HL-60 (cell line): Measurements from ENCODE around the gene ZFHX3.

Experiments
- DNase-seq, 2 experiments: peaks; one replicate each; pipeline ENCODE4 v3.0.0-alpha.2; 2010 to 2020; ENCODE audit warnings: low read depth in 1 of 2, low spot score in 1 of 2
- H3K27ac ChIP-seq: fragments of 250-450 bp; sonication (Bioruptor Pico); replicated peaks from 2 replicates; pipeline ENCODE4 v1.5.1; 2020; ENCODE audit warnings: mild to moderate bottlenecking, moderate library complexity
- H3K27me3 ChIP-seq: fragments of 250-450 bp; sonication (Bioruptor Pico); 2 replicates; pipeline ENCODE4 v1.5.1; 2021; ENCODE audit warnings: mild to moderate bottlenecking, moderate library complexity; ENCODE audit not compliant: insufficient read depth, poor library complexity, severe bottlenecking
- H3K4me3 ChIP-seq: replicated peaks from 2 replicates; pipeline ENCODE4 v1.5.1; 2011; ENCODE audit warnings: mild to moderate bottlenecking, control low read depth, low read length; ENCODE audit not compliant: insufficient read depth
- CTCF ChIP-seq: IDR thresholded peaks from one replicate; pipeline ENCODE4 v1.5.1; 2011; ENCODE audit warnings: low read length, control low read depth, inconsistent platforms; ENCODE audit not compliant: insufficient read depth
- GABPA ChIP-seq: IDR thresholded peaks from 2 replicates; pipeline ENCODE4 v1.6.1; 2012; ENCODE audit warnings: low read depth
- POLR2AphosphoS5 ChIP-seq: IDR thresholded peaks from 2 replicates; pipeline ENCODE4 v1.6.1; 2012; ENCODE audit warnings: low read depth
- REST ChIP-seq: IDR thresholded peaks from 2 replicates; pipeline ENCODE4 v1.6.1; 2012; ENCODE audit warnings: low read depth; ENCODE audit not compliant: insufficient replicate concordance
- SPI1 ChIP-seq: IDR thresholded peaks from 2 replicates; pipeline ENCODE4 v1.6.1; 2012; ENCODE audit warnings: low read depth, mild to moderate bottlenecking, borderline replicate concordance
- long read RNA-seq: library from polyadenylated mRNA; unstranded; transcript quantifications from one replicate; pipeline ENCODE4 v2.0.0, GENCODE V29; 2020

Gene ZFHX3
- long read RNA-seq, partial matches to known transcripts, result 1 of 8 reads
- long read RNA-seq, other reads (novel, unspliced or antisense), result 7 of 8 reads

- peak within 1 kb of the TSS; percentile 44 for H3K4me3 ChIP-seq
- no peaks in the 10 kb centered on the region for H3K27me3 ChIP-seq
- TF ChIP-seq GABPA, result no peak
- no peak for TF ChIP-seq POLR2AphosphoS5
- no peak for TF ChIP-seq CTCF
- no peak for TF ChIP-seq REST
- TF ChIP-seq SPI1, result no peak
- peak; percentile 55 to 63 for DNase-seq
- no peak within 1 kb of the TSS for H3K27ac ChIP-seq
Observed at GRCh38 chr16:73047536-73048291, at the start of gene ZFHX3. Gene ZFHX3, minus strand, starts transcription at chr16:73048128. Its CDS starts 87,983 bp downstream, at chr16:72960145.

GRCh38 chr16:73096510-73096909 lies 48.6 kb upstream of the ZFHX3 start:
- Histone ChIP-seq H3K4me3 (no peak overlapping the region), H3K27me3 (no peaks in the 10 kb centered on the region), H3K27ac (no peak overlapping the region)
- no peak for DNase-seq
- TF ChIP-seq SPI1 (no peak), POLR2AphosphoS5 (no peak), REST (no peak)

- DNase-seq, result no peak
- no peak overlapping the region for H3K4me3 ChIP-seq
- TF ChIP-seq CTCF, result no peak
- no peak for TF ChIP-seq REST
- TF ChIP-seq POLR2AphosphoS5, result no peak
- TF ChIP-seq GABPA, result no peak
- no peak for TF ChIP-seq SPI1
- no peaks in the 10 kb centered on the region for H3K27me3 ChIP-seq
- H3K27ac ChIP-seq, result no peak overlapping the region
Observed at GRCh38 chr16:73095885-73096421, 48.0 kb upstream of the ZFHX3 start.
